Stimulated activated memory B cell treated with anti-CD40 and anti-IgM and Interleukin-4, amounts not matched to agents 10 μg/mL and 1 μg/mL and 100 μg/mL, for 72 hours (primary cell): ENCODE data around the gene ADAMTSL3.

Source experiments
- ATAC-seq: fragments of 150-1000 bp; cut with Tn5 transposase; 2 replicates; pipeline ENCODE4 v1.10.0; 2021
- H3K27ac Mint-ChIP-seq: one replicate; pipeline ENCODE4 v1.8.0; 2022; ENCODE audit warnings: mild to moderate bottlenecking, mixed read lengths
- H3K27me3 Mint-ChIP-seq: one replicate; pipeline ENCODE4 v1.8.0; 2022; ENCODE audit warnings: mixed read lengths
- H3K36me3 Mint-ChIP-seq: one replicate; pipeline ENCODE4 v1.8.0; 2022; ENCODE audit warnings: mixed read lengths
- H3K4me1 Mint-ChIP-seq: one replicate; pipeline ENCODE4 v1.8.0; 2022; ENCODE audit warnings: mixed read lengths
- H3K4me3 Mint-ChIP-seq: one replicate; pipeline ENCODE4 v1.8.0; 2022; ENCODE audit warnings: mild to moderate bottlenecking, moderate library complexity, mixed read lengths
- H3K9me3 Mint-ChIP-seq: one replicate; pipeline ENCODE4 v1.8.0; 2022; ENCODE audit warnings: mixed read lengths

Gene ADAMTSL3

GRCh38 chr15:83653639-83654378, at the start of gene ADAMTSL3:
ADAMTSL3 (plus strand) TSS chr15:83654123; CDS start chr15:83655762, 1,639 bp downstream.
- H3K27me3 Mint-ChIP-seq, result peaks cover 35% of the 10 kb centered on the region
- no peak for ATAC-seq
- H3K4me3 Mint-ChIP-seq, result no peak within 1 kb of the TSS
- no peaks in the 10 kb centered on the region for H3K4me1 Mint-ChIP-seq
- no peaks in the 10 kb centered on the region for H3K36me3 Mint-ChIP-seq
- H3K27ac Mint-ChIP-seq, result no peak within 1 kb of the TSS
- no peaks in the 10 kb centered on the region for H3K9me3 Mint-ChIP-seq

- peaks cover 7% of the 10 kb centered on the region for H3K27me3 Mint-ChIP-seq
- H3K27ac Mint-ChIP-seq, result no peak overlapping the region
- no peaks in the 10 kb centered on the region for H3K4me1 Mint-ChIP-seq
- H3K4me3 Mint-ChIP-seq, result no peak overlapping the region
- no peaks in the 10 kb centered on the region for H3K36me3 Mint-ChIP-seq
- ATAC-seq, result no peak
- H3K9me3 Mint-ChIP-seq, result peaks cover 9% of the 10 kb centered on the region
Observed at GRCh38 chr15:83604549-83604948, 49.4 kb upstream of the ADAMTSL3 start.

GRCh38 chr15:83605111-83605945, 48.6 kb upstream of the ADAMTSL3 start:
- Mint-ChIP-seq H3K4me3 (no peak overlapping the region), H3K36me3 (no peaks in the 10 kb centered on the region)

GRCh38 chr15:83610132-83610531, 43.8 kb upstream of the ADAMTSL3 start:
- Mint-ChIP-seq H3K36me3 (no peaks in the 10 kb centered on the region), H3K4me3 (no peak overlapping the region), H3K27me3 (peaks cover 7% of the 10 kb centered on the region), H3K27ac (no peak overlapping the region), H3K9me3 (no peaks in the 10 kb centered on the region), H3K4me1 (no peaks in the 10 kb centered on the region)
- no peak for ATAC-seq

More at GRCh38 chr15:83605111-83605945, 48.6 kb upstream of the ADAMTSL3 start:
- peaks cover 7% of the 10 kb centered on the region for H3K27me3 Mint-ChIP-seq
- no peak overlapping the region for H3K27ac Mint-ChIP-seq
- no peak for ATAC-seq
- peaks cover 4% of the 10 kb centered on the region for H3K9me3 Mint-ChIP-seq
- no peaks in the 10 kb centered on the region for H3K4me1 Mint-ChIP-seq

- Mint-ChIP-seq H3K36me3 (no peaks in the 10 kb centered on the region), H3K4me1 (no peaks in the 10 kb centered on the region), H3K9me3 (no peaks in the 10 kb centered on the region), H3K27me3 (peaks cover 7% of the 10 kb centered on the region), H3K27ac (no peak overlapping the region), H3K4me3 (no peak overlapping the region)
- ATAC-seq, result no peak
Observed at GRCh38 chr15:83610901-83611685, 42.8 kb upstream of the ADAMTSL3 start.

GRCh38 chr15:83612226-83612625, 41.7 kb upstream of the ADAMTSL3 start:
- H3K4me1 Mint-ChIP-seq, result no peaks in the 10 kb centered on the region
- no peaks in the 10 kb centered on the region for H3K9me3 Mint-ChIP-seq
- H3K27ac Mint-ChIP-seq, result no peak overlapping the region
- no peaks in the 10 kb centered on the region for H3K27me3 Mint-ChIP-seq
- no peaks in the 10 kb centered on the region for H3K36me3 Mint-ChIP-seq
- no peak overlapping the region for H3K4me3 Mint-ChIP-seq
- ATAC-seq, result no peak

GRCh38 chr15:83612898-83613635, 40.9 kb upstream of the ADAMTSL3 start:
- H3K27me3 Mint-ChIP-seq, result no peaks in the 10 kb centered on the region
- H3K27ac Mint-ChIP-seq, result no peak overlapping the region
- no peak overlapping the region for H3K4me3 Mint-ChIP-seq
- no peaks in the 10 kb centered on the region for H3K36me3 Mint-ChIP-seq
- no peaks in the 10 kb centered on the region for H3K4me1 Mint-ChIP-seq
- ATAC-seq, result no peak
- no peaks in the 10 kb centered on the region for H3K9me3 Mint-ChIP-seq

GRCh38 chr15:83613714-83614113, 40.2 kb upstream of the ADAMTSL3 start:
- ATAC-seq, result no peak
- H3K9me3 Mint-ChIP-seq, result no peaks in the 10 kb centered on the region
- H3K27me3 Mint-ChIP-seq, result no peaks in the 10 kb centered on the region
- no peak overlapping the region for H3K27ac Mint-ChIP-seq
- H3K4me3 Mint-ChIP-seq, result no peak overlapping the region
- no peaks in the 10 kb centered on the region for H3K36me3 Mint-ChIP-seq
- H3K4me1 Mint-ChIP-seq, result no peaks in the 10 kb centered on the region

- ATAC-seq, result no peak
- no peaks in the 10 kb centered on the region for H3K36me3 Mint-ChIP-seq
- no peak overlapping the region for H3K27ac Mint-ChIP-seq
- no peaks in the 10 kb centered on the region for H3K4me1 Mint-ChIP-seq
- H3K9me3 Mint-ChIP-seq, result peaks cover 3% of the 10 kb centered on the region
- H3K4me3 Mint-ChIP-seq, result no peak overlapping the region
- no peaks in the 10 kb centered on the region for H3K27me3 Mint-ChIP-seq
Observed at GRCh38 chr15:83616840-83617239, 37.1 kb upstream of the ADAMTSL3 start.

GRCh38 chr15:83626171-83626802, 27.6 kb upstream of the ADAMTSL3 start:
- H3K27me3 Mint-ChIP-seq, result no peaks in the 10 kb centered on the region
- no peak for ATAC-seq
- H3K4me1 Mint-ChIP-seq, result no peaks in the 10 kb centered on the region
- H3K4me3 Mint-ChIP-seq, result no peak overlapping the region
- peaks cover 3% of the 10 kb centered on the region for H3K9me3 Mint-ChIP-seq
- H3K36me3 Mint-ChIP-seq, result no peaks in the 10 kb centered on the region
- no peak overlapping the region for H3K27ac Mint-ChIP-seq

- no peak for ATAC-seq
- Mint-ChIP-seq H3K27me3 (no peaks in the 10 kb centered on the region), H3K9me3 (peaks cover 6% of the 10 kb centered on the region), H3K36me3 (no peaks in the 10 kb centered on the region), H3K4me1 (no peaks in the 10 kb centered on the region), H3K27ac (no peak overlapping the region), H3K4me3 (no peak overlapping the region)
Observed at GRCh38 chr15:83631534-83631933, 22.4 kb upstream of the ADAMTSL3 start.

GRCh38 chr15:83643201-83643600, 10.7 kb upstream of the ADAMTSL3 start:
- Mint-ChIP-seq H3K27me3 (peaks cover 7% of the 10 kb centered on the region), H3K27ac (no peak overlapping the region), H3K36me3 (no peaks in the 10 kb centered on the region), H3K4me1 (no peaks in the 10 kb centered on the region), H3K4me3 (no peak overlapping the region), H3K9me3 (peaks cover 20% of the 10 kb centered on the region)
- no peak for ATAC-seq

- ATAC-seq, result no peak
- H3K4me3 Mint-ChIP-seq, result no peak overlapping the region
- peaks cover under 1% of the 10 kb centered on the region for H3K27me3 Mint-ChIP-seq
Observed at GRCh38 chr15:83644439-83644838, 9.5 kb upstream of the ADAMTSL3 start.

GRCh38 chr15:83650831-83651230, 3.1 kb upstream of the ADAMTSL3 start:
- Mint-ChIP-seq H3K4me3 (no peak overlapping the region), H3K4me1 (no peaks in the 10 kb centered on the region), H3K9me3 (no peaks in the 10 kb centered on the region), H3K36me3 (no peaks in the 10 kb centered on the region), H3K27me3 (peaks cover 35% of the 10 kb centered on the region), H3K27ac (no peak overlapping the region)
- ATAC-seq, result no peak

More at GRCh38 chr15:83644439-83644838, 9.5 kb upstream of the ADAMTSL3 start:
- Mint-ChIP-seq H3K4me1 (no peaks in the 10 kb centered on the region), H3K27ac (no peak overlapping the region), H3K36me3 (no peaks in the 10 kb centered on the region), H3K9me3 (peaks cover 17% of the 10 kb centered on the region)
